CD4-positive, alpha-beta T cell treated with Interferon alpha-2 for 1 hour (primary cell): Measurements from ENCODE around the gene KRTAP5-6.
A peak's percentile ranks its signal among the peaks of the same experiment; 100 is the strongest.

Source experiments
- DNase-seq, 2 donors: peaks; one replicate each; pipeline ENCODE4 v3.0.0-alpha.2; 2020 to 2022

The KRTAP5-6 gene

GRCh38 chr11:1696608-1697570, at the start of gene KRTAP5-6:
KRTAP5-6 (plus strand) TSS chr11:1697195; CDS start chr11:1697246, 51 bp downstream.
- DNase-seq: no peak

GRCh38 chr11:1647901-1648652, 48.9 kb upstream of the KRTAP5-6 start:
- DNase-seq: no peak

- DNase-seq: no peak
Observed at GRCh38 chr11:1648653-1649420, 48.2 kb upstream of the KRTAP5-6 start.

GRCh38 chr11:1650034-1650917, 46.7 kb upstream of the KRTAP5-6 start:
- DNase-seq: no peak

GRCh38 chr11:1650918-1651262, 46.1 kb upstream of the KRTAP5-6 start:
- no peak for DNase-seq

GRCh38 chr11:1651411-1651980, 45.5 kb upstream of the KRTAP5-6 start:
- DNase-seq: no peak

- no peak for DNase-seq
Observed at GRCh38 chr11:1652026-1652425, 45.0 kb upstream of the KRTAP5-6 start.

- DNase-seq: no peak
Observed at GRCh38 chr11:1652442-1652770, 44.6 kb upstream of the KRTAP5-6 start.

- DNase-seq: peak; percentile 64 to 78
Observed at GRCh38 chr11:1652771-1653540, 44.0 kb upstream of the KRTAP5-6 start.

GRCh38 chr11:1653541-1654387, 43.2 kb upstream of the KRTAP5-6 start:
- DNase-seq: no peak

- DNase-seq: no peak
Observed at GRCh38 chr11:1654388-1655167, 42.4 kb upstream of the KRTAP5-6 start.

GRCh38 chr11:1655168-1656060, 41.6 kb upstream of the KRTAP5-6 start:
- no peak for DNase-seq

GRCh38 chr11:1656061-1656441, 40.9 kb upstream of the KRTAP5-6 start:
- no peak for DNase-seq

GRCh38 chr11:1656670-1657069, 40.3 kb upstream of the KRTAP5-6 start:
- no peak for DNase-seq

- DNase-seq: no peak
Observed at GRCh38 chr11:1659506-1659905, 37.5 kb upstream of the KRTAP5-6 start.

- no peak for DNase-seq
Observed at GRCh38 chr11:1660111-1660867, 36.7 kb upstream of the KRTAP5-6 start.
